AML-193 (cell line): ENCODE results near the gene GPR148.

Experiments used
- DNase-seq, 2 experiments: peaks; one replicate each; lab custom pipeline; 2025; lab: John Stamatoyannopoulos, UW

The GPR148 gene

GRCh38 chr2:130769343-130769907, 40.6 kb downstream of the GPR148 start:
- no peak for DNase-seq

GRCh38 chr2:130776550-130776949, 47.7 kb downstream of the GPR148 start:
- DNase-seq: no peak

- no peak for DNase-seq
These were observed 49.9 kb downstream of the GPR148 start for GRCh38 chr2:130778781-130779180.
